Testis (tissue), 2 donors: ENCODE measurements around the gene LARGE1.

ENCODE experiments used
- POLR2A ChIP-seq: fragments of 450-650 bp; IDR thresholded peaks from one replicate; pipeline ENCODE4 v1.6.1; 2017; ENCODE audit warnings: antibody characterized with exemption, mild to moderate bottlenecking, moderate library complexity
- TF ChIP-seq, protein P1 (sequence below), 3 experiments: fragments of 450-650 bp in 2 of 3; fragments of 200-600 bp in 1 of 3; sonication (generic) in 1 of 3; IDR thresholded peaks; one replicate each; pipeline ENCODE4 v1.5.1; 2016 to 2019; ENCODE audit warnings: antibody characterized with exemption in 3 of 3, mild to moderate bottlenecking in 2 of 3, moderate library complexity in 1 of 3

DNA sequence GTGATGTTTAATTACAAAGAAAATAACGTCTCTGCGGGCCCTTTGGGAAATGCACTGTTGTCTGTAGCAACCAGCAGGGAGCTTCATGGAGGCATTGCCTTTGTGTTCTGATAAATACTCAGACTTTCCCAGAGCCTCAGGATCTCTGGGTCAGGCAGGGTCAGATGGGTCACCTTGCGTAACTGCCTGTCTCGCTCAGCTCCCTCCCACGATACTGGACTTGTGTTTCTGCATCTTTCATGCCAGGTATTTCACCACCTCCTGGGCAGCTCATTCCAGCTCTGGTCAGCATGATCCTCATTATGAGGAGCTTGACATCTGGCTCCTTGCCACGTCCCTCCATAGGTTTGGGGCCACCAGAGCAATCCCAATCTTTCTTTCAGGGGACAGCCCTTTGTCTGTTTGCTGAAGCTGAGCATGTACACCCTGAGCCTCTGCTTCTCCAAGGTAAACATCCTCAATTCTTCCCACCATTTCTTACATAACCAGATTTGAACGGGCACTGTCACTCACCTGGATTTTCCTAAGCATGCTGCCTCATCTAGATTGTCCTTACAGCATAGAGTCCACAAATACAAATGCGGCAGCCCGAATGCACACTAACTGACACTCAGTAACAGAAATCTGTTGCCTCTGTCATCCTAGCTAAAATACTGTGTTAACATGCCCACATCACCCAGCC, 162.3 kb downstream of the LARGE1 start:
- TF ChIP-seq, protein P1, sequence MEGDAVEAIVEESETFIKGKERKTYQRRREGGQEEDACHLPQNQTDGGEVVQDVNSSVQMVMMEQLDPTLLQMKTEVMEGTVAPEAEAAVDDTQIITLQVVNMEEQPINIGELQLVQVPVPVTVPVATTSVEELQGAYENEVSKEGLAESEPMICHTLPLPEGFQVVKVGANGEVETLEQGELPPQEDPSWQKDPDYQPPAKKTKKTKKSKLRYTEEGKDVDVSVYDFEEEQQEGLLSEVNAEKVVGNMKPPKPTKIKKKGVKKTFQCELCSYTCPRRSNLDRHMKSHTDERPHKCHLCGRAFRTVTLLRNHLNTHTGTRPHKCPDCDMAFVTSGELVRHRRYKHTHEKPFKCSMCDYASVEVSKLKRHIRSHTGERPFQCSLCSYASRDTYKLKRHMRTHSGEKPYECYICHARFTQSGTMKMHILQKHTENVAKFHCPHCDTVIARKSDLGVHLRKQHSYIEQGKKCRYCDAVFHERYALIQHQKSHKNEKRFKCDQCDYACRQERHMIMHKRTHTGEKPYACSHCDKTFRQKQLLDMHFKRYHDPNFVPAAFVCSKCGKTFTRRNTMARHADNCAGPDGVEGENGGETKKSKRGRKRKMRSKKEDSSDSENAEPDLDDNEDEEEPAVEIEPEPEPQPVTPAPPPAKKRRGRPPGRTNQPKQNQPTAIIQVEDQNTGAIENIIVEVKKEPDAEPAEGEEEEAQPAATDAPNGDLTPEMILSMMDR (IDR thresholded peaks at IDR 0.05): no peak
- TF ChIP-seq POLR2A: no peak
